ENCODE measurements around the gene MED12.

DNA sequence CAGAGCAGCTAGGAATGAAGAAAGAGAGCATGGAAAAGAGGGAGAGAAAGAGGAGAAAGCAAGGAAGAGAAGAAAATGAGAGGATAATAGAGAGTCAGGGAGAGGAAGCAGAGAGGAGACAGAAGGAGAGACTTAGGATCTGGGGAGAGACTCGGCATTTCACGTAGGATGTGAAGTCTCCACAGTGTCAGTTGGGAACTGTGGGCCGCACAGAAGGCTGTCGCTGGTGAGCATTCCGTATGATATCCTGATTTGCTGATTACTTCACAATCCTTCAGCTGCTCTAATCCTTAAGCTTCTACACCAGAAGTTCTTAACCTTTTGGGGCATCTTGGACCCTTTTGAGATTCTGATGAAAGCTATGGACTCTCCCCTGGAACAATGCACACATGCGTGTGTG is 40.2 kb downstream of the MED12 start:
- TF ChIP-seq, protein P1, sequence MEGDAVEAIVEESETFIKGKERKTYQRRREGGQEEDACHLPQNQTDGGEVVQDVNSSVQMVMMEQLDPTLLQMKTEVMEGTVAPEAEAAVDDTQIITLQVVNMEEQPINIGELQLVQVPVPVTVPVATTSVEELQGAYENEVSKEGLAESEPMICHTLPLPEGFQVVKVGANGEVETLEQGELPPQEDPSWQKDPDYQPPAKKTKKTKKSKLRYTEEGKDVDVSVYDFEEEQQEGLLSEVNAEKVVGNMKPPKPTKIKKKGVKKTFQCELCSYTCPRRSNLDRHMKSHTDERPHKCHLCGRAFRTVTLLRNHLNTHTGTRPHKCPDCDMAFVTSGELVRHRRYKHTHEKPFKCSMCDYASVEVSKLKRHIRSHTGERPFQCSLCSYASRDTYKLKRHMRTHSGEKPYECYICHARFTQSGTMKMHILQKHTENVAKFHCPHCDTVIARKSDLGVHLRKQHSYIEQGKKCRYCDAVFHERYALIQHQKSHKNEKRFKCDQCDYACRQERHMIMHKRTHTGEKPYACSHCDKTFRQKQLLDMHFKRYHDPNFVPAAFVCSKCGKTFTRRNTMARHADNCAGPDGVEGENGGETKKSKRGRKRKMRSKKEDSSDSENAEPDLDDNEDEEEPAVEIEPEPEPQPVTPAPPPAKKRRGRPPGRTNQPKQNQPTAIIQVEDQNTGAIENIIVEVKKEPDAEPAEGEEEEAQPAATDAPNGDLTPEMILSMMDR (IDR thresholded peaks at IDR 0.05; ENCODE audit: low read depth, low read length), result no peak
- no peak for TF ChIP-seq EZH2phosphoT487 (IDR thresholded peaks at IDR 0.05; ENCODE audit: low read depth)

Data from OCI-LY3 (cell line).